Coronary artery (tissue), 2 donors: ENCODE measurements around the gene TPD52L1.
A peak's percentile ranks its signal among the peaks of the same experiment; 100 is the strongest.

Experiments used
- DNase-seq: peaks from one replicate; pipeline ENCODE4 v3.0.0-alpha.2; 2017; ENCODE audit warnings: low spot score
- H3K27ac ChIP-seq, 2 donors: fragments of 200-600 bp; sonication (generic); one replicate each; pipeline ENCODE4 v1.5.1; 2016 to 2019
- H3K4me3 ChIP-seq: fragments of 200-600 bp; sonication (generic); 2 replicates; pipeline ENCODE4 v1.5.1; 2016; ENCODE audit warnings: mild to moderate bottlenecking, moderate library complexity
- TF ChIP-seq, protein P1 (sequence below): fragments of 200-600 bp; sonication (generic); IDR thresholded peaks from one replicate; pipeline ENCODE4 v1.5.1; 2019; ENCODE audit warnings: antibody characterized with exemption

Gene TPD52L1

DNA sequence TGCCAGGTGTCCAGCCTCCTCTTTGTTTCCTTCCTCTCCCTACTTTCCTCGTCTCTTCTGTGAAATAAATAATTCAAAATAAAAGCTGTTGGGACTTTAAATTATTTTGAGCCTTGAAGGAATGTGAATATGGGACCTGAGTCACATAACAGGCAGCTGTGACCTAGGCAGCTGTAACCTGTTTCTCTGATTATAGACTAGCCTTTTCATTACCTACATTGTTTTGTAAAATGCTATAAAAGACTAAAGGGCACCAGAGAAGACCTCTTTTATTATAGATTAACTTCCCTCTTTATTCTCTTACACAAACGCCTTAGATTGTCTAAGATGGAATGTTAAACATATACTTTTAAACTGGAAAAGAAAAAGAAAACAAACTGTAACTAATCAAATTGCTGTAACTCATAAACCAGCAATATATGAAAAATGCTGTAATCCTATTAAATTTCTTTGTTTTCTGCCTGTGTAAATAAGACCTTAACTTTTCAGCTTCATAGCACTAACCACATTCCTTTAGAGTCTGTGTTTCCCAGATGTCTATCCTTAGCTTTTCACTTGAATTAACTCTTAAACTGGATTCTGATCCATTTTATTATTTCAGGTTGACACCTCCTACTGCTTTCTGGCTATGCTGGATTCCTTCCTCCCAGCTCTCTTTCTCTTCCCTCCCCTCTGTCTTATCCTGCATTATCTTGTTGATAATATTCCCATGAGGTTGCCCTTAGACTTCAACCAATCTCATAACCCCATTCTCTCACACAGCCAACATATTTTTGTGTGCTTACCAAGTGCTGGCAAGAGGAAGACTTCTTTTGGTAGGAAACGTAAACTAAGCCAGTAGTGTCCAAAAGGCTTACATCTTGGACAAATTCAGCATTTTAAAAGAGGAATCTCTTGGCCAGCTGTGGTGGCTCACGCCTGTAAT is 69.2 kb downstream of the TPD52L1 start:
- Histone ChIP-seq H3K4me3 (no peak overlapping the region), H3K27ac (peak overlapping the region; percentile 80 to 85)
- DNase-seq, result no peak
- TF ChIP-seq, protein P1, sequence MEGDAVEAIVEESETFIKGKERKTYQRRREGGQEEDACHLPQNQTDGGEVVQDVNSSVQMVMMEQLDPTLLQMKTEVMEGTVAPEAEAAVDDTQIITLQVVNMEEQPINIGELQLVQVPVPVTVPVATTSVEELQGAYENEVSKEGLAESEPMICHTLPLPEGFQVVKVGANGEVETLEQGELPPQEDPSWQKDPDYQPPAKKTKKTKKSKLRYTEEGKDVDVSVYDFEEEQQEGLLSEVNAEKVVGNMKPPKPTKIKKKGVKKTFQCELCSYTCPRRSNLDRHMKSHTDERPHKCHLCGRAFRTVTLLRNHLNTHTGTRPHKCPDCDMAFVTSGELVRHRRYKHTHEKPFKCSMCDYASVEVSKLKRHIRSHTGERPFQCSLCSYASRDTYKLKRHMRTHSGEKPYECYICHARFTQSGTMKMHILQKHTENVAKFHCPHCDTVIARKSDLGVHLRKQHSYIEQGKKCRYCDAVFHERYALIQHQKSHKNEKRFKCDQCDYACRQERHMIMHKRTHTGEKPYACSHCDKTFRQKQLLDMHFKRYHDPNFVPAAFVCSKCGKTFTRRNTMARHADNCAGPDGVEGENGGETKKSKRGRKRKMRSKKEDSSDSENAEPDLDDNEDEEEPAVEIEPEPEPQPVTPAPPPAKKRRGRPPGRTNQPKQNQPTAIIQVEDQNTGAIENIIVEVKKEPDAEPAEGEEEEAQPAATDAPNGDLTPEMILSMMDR, result no peak

GRCh38 chr6:125224231-125224861 is 70.8 kb downstream of the TPD52L1 start:
- no peak for DNase-seq
- TF ChIP-seq, protein P1, result no peak
- H3K4me3 ChIP-seq, result no peak overlapping the region
- H3K27ac ChIP-seq, result peak overlapping the region; percentile 32 to 80

DNA sequence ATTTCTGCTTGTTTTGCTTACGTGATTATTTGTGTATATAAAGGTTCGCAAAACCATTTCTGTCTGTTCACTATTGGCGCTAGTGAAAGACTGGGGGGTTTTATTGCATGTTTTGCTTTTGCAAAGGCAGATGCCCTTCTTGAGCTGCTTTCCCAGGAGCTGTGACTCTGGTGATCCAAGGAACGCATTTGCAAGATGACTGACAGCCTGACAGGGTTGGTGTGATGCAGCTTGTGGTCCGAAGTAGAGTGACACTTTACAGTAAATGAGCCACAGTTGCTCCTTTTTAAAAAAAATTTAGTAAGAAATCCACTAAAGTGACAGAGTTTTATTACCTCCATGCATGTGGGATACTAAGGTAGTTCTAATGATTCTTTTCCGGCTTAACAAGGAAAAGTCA is 73.7 kb downstream of the TPD52L1 start:
- H3K4me3 ChIP-seq, result no peak overlapping the region
- TF ChIP-seq, protein P1, result no peak
- no peak for DNase-seq

GRCh38 chr6:125228981-125229479 is 75.5 kb downstream of the TPD52L1 start:
- peak overlapping the region in 1 of 2 donors; percentile 23 for H3K27ac ChIP-seq
- TF ChIP-seq, protein P1, result no peak
- peak overlapping the region; percentile 59 for H3K4me3 ChIP-seq
- DNase-seq, result no peak

More for the DNA sequence above, 73.7 kb downstream of the TPD52L1 start:
- no peak overlapping the region for H3K27ac ChIP-seq

GRCh38 chr6:125230674-125231073 is 77.1 kb downstream of the TPD52L1 start:
- no peak for DNase-seq
- H3K27ac ChIP-seq, result no peak overlapping the region
- no peak overlapping the region for H3K4me3 ChIP-seq
- TF ChIP-seq, protein P1, result no peak

DNA sequence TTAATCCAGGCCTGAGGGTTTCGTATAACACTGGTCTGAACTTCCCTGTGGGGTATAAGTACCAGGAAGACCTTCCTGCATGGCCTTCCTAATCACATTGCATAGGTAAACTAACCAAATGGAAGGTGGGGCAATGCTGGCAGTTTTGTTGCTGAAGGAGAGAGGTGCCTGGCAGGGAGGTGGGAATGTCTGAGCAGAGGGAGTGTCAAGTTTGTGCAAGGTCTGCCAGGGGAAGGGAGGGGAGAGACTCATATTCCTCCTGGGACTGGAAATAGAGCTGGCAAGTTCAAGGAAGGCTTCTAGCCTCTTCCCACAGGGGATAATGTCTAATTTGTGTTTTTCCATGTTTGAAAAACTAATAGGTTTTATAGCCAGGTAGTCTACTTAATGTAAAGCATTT is 77.6 kb downstream of the TPD52L1 start:
- H3K27ac ChIP-seq, result no peak overlapping the region
- TF ChIP-seq, protein P1, result no peak
- no peak overlapping the region for H3K4me3 ChIP-seq
- DNase-seq, result no peak
